ENCODE measurements around the gene SERPINB6.

DNA sequence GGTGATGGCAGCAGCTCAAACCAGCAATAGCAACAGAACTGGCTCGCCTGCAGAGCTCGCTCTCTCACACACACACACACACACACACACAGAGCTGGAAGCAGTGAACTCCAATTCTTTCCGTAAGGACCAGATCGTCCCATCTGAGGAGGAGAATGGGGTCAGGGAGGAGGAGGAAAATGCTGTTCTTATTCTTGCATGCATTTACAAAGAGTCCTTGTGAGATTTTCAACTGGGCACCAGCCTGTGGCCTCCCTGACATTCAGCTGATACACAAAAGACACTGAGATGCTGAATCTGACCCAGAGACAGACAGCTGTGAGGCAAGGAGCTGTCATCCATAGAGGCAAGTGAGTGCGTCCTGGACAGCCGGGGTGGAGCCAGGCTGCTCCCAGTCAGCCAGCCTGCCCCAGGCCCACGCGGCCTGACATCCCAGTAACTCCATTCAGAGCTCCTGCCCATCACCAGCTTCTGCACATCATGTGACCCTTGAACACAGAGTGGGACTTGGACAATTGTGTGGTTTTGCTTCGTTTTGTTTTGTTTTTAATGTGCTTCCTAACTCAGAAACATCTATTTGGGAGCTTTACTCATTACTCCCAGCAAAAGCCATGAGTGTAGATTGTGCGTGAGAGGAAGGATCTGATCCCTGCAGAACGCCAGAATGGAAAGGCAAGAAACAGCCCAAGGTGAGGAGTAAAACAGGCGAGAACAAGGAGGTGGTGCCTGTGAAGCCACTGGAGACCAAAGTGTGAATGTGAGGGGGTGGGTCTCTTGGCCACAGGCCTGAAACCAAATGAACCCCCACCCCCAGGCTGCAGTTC is 70.3 kb downstream of the SERPINB6 start:
- TF ChIP-seq NFE2L2 (IDR thresholded peaks at IDR 0.05; ENCODE audit: low read depth, low read length) (no peak), CTCF (conservative IDR thresholded peaks at IDR 0.05; ENCODE audit: low read depth, low read length) (no peak), RFX5 (IDR thresholded peaks at IDR 0.05; ENCODE audit: low read depth, low read length) (no peak), MAZ (IDR thresholded peaks at IDR 0.05; ENCODE audit: borderline replicate concordance, low read depth, low read length) (no peak)
